Liver (tissue), 9 donors: Measurements from ENCODE around the gene CNTN1. TPM values are rescaled to one million over a fixed set of nuclear protein-coding genes. Genes with fewer than 3 reads are reported as not detected.

Experiments
- DNase-seq: peaks from one replicate; pipeline ENCODE4 v3.0.0-alpha.2; 2017; ENCODE audit warnings: low spot score
- H3K27ac ChIP-seq, 2 donors: one replicate each; pipeline ENCODE4 v1.7.0; 2013; ENCODE audit warnings: inconsistent platforms in 2 of 2, low read length in 2 of 2, control low read depth in 1 of 2, low read depth in 1 of 2, mild to moderate bottlenecking in 1 of 2
- H3K27me3 ChIP-seq, 4 donors: one replicate each; pipeline versions ENCODE4 v1.6.1 to v1.7.0; 2013; ENCODE audit warnings: low read length in 3 of 4, inconsistent platforms in 1 of 4, mild to moderate bottlenecking in 1 of 4, moderate library complexity in 1 of 4; ENCODE audit not compliant: control insufficient read depth in 4 of 4, insufficient read depth in 4 of 4
- H3K36me3 ChIP-seq, 4 donors: one replicate each; pipeline versions ENCODE4 v1.6.1 to v1.7.0; 2013; ENCODE audit warnings: low read length in 3 of 4, mild to moderate bottlenecking in 3 of 4, low read depth in 1 of 4, moderate library complexity in 1 of 4; ENCODE audit not compliant: control insufficient read depth in 4 of 4, insufficient read depth in 3 of 4
- H3K4me1 ChIP-seq, 4 donors: one replicate each; pipeline versions ENCODE4 v1.6.1 to v1.7.0; 2013; ENCODE audit warnings: low read length in 3 of 4, mild to moderate bottlenecking in 3 of 4, moderate library complexity in 1 of 4; ENCODE audit not compliant: control insufficient read depth in 4 of 4, insufficient read depth in 4 of 4
- H3K4me3 ChIP-seq, 3 donors: one replicate each; pipeline versions ENCODE4 v1.6.1 to v1.7.0; 2013; ENCODE audit warnings: low read length in 3 of 3, control low read depth in 1 of 3, low read depth in 1 of 3, mild to moderate bottlenecking in 1 of 3
- H3K9ac ChIP-seq, 2 donors: one replicate each; pipeline ENCODE4 v1.7.0; 2013; ENCODE audit warnings: low read length in 2 of 2, mild to moderate bottlenecking in 2 of 2, moderate library complexity in 2 of 2, control low read depth in 1 of 2, low read depth in 1 of 2
- H3K9me3 ChIP-seq, 4 donors: one replicate each; pipeline versions ENCODE4 v1.6.1 to v1.7.0; 2013; ENCODE audit warnings: low read length in 3 of 4; ENCODE audit not compliant: control insufficient read depth in 4 of 4
- CTCF ChIP-seq: fragments of 150-350 bp; IDR thresholded peaks from 2 replicates; pipeline ENCODE4 v1.5.1; 2017; ENCODE audit warnings: improper control_type of control experiment, low read depth, low read length; ENCODE audit not compliant: missing input control
- EGR1 ChIP-seq, 2 donors: IDR thresholded peaks; 2 replicates each; pipeline ENCODE4 v1.6.1; 2016 to 2018; ENCODE audit warnings: antibody characterized with exemption in 2 of 2, low read depth in 2 of 2
- FOXA1 ChIP-seq: IDR thresholded peaks from 2 replicates; pipeline ENCODE4 v1.6.1; 2016; ENCODE audit warnings: antibody characterized with exemption
- FOXA2 ChIP-seq: IDR thresholded peaks from 2 replicates; pipeline ENCODE4 v1.6.1; 2016; ENCODE audit warnings: antibody characterized with exemption
- GABPA ChIP-seq, 2 donors: IDR thresholded peaks in 1 of 2; conservative IDR thresholded peaks in 1 of 2; 2 replicates each; pipeline ENCODE4 v1.6.1; 2016; ENCODE audit warnings: antibody characterized with exemption in 2 of 2, mild to moderate bottlenecking in 1 of 2, moderate library complexity in 1 of 2
- HNF4A ChIP-seq, 2 donors: conservative IDR thresholded peaks; 2 replicates each; pipeline ENCODE4 v1.6.1; 2016; ENCODE audit warnings: antibody characterized with exemption in 2 of 2, mild to moderate bottlenecking in 2 of 2
- HNF4G ChIP-seq: IDR thresholded peaks from 2 replicates; pipeline ENCODE4 v1.6.1; 2016; ENCODE audit warnings: antibody characterized with exemption
- JUND ChIP-seq, 2 donors: IDR thresholded peaks; 2 replicates each; pipeline ENCODE4 v1.6.1; 2016; ENCODE audit warnings: antibody characterized with exemption in 2 of 2
- MAX ChIP-seq: IDR thresholded peaks from 2 replicates; pipeline ENCODE4 v1.6.1; 2016; ENCODE audit warnings: antibody characterized with exemption
- NR2F2 ChIP-seq: IDR thresholded peaks from 2 replicates; pipeline ENCODE4 v1.6.1; 2016; ENCODE audit warnings: antibody characterized with exemption
- RAD21 ChIP-seq, 2 donors: IDR thresholded peaks; 2 replicates each; pipeline ENCODE4 v1.6.1; 2016; ENCODE audit warnings: antibody characterized with exemption in 2 of 2, mild to moderate bottlenecking in 2 of 2
- REST ChIP-seq: IDR thresholded peaks from 2 replicates; pipeline ENCODE4 v1.6.1; 2016; ENCODE audit warnings: antibody characterized with exemption, mild to moderate bottlenecking
- RXRA ChIP-seq, 2 donors: IDR thresholded peaks; 2 replicates each; pipeline ENCODE4 v1.6.1; 2017 to 2018; ENCODE audit warnings: antibody characterized with exemption in 2 of 2, mild to moderate bottlenecking in 1 of 2
- TAF1 ChIP-seq: conservative IDR thresholded peaks from 2 replicates; pipeline ENCODE4 v1.6.1; 2016; ENCODE audit warnings: antibody characterized with exemption, mild to moderate bottlenecking
- YY1 ChIP-seq: IDR thresholded peaks from 2 replicates; pipeline ENCODE4 v1.6.1; 2016; ENCODE audit warnings: antibody characterized with exemption, mild to moderate bottlenecking
- WGBS: extraction: QIAGEN DNeasy Blood & Tissue Kit; methylation state at CpG from one replicate; pipeline ENCODE4 v1.1.7; 2013; 5-methylcytosine and 5-hydroxymethylcytosine counted together
- polyA plus RNA-seq, 2 donors: library from polyadenylated mRNA; stranded (reverse) in 1 of 2; unstranded in 1 of 2; fragments of 200-250 nt in 1 of 2; fragments of >200 nt in 1 of 2; fragmentation: Nextera tagmentation in 1 of 2; extraction: Ambion mirVana in 1 of 2; gene quantifications; one replicate each; pipeline versions ENCODE4 v1.2.1 to v1.2.3, GENCODE V29; 2013 to 2015
- total RNA-seq, 2 donors: library from RNA; depleted of rRNA; stranded (reverse); fragments of >200 nt; gene quantifications; one replicate each; pipeline ENCODE4 v1.2.3, GENCODE V29; 2014
- TF ChIP-seq, protein P1 (sequence below): IDR thresholded peaks from 2 replicates; pipeline ENCODE4 v1.6.1; 2016; ENCODE audit warnings: antibody characterized with exemption
- donor health status: healthy.
- donor health status: healthy.
- donor health status: healthy.
- donor health status: healthy.
- donor health status: healthy.

CNTN1 gene
- total and polyA plus RNA-seq, 4 donors = 0.03 to 1.2 (median 0.43) TPM

DNA sequence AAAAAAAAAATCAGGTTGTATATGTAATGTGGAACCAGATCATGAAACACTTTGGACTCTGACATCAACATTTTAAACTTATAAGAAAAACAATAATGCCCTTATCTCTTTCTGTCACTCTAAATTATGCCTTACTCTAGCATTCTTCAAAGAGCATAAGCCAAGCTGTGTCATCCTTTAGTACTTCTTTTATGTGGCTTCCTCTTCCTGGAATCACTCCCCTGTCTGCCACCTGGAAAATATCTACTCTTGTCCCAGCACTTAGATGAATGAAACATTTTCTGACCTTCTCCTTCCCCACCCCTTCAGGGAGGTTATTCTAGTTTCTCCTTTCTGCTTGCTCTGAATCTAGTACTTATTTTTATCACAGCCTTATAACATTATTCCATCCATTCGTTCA is 101.2 kb downstream of the CNTN1 start (continued):
- TF ChIP-seq FOXA2 (no peak), REST (no peak)

DNA sequence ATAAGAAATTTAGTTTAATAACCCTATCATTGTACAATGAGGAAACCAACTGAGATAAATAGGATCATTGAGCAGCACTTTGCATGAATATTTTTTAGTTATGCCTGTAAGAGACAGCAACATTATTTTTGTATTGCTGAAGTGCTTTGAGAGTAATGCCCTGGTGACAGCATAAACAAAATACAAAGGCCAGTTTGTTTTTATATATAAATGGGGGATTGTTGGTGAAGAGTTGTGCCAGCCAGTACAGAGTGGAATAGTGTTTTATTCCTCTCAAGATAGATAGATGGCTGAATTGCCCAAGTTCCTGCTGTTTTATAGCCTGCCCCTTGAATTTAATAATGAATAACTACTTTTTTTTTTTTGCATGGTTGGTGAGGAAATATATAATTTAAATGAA is 101.8 kb downstream of the CNTN1 start:
- DNase-seq = no peak
- Histone ChIP-seq H3K9ac (no peak overlapping the region), H3K9me3 (no peaks in the 10 kb centered on the region), H3K27ac (no peak overlapping the region), H3K4me3 (no peak overlapping the region), H3K4me1 (no peaks in the 10 kb centered on the region), H3K27me3 (peaks cover 0 to 2% (median 0%) of the 10 kb centered on the region in 4 donors), H3K36me3 (no peaks in the 10 kb centered on the region)
- TF ChIP-seq RAD21 (IDR thresholded peaks at IDR 0.05) (no peak), HNF4G (no peak), FOXA1 (no peak), JUND (IDR thresholded peaks at IDR 0.05) (no peak), MAX (no peak), NR2F2 (no peak), GABPA (IDR thresholded peaks at IDR 0.05 in 1 of 2, conservative IDR thresholded peaks at IDR 0.05 in 1 of 2) (no peak), TAF1 (no peak), REST (no peak), EGR1 (IDR thresholded peaks at IDR 0.05; ENCODE audit: low read depth in 2 of 2) (no peak), FOXA2 (no peak)
- TF ChIP-seq, protein P1, sequence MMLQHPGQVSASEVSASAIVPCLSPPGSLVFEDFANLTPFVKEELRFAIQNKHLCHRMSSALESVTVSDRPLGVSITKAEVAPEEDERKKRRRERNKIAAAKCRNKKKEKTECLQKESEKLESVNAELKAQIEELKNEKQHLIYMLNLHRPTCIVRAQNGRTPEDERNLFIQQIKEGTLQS = no peak

GRCh38 chr12:40801082-40801481 is 108.8 kb downstream of the CNTN1 start:
- DNase-seq = no peak
- Histone ChIP-seq H3K27ac (no peak overlapping the region), H3K4me1 (no peaks in the 10 kb centered on the region), H3K27me3 (no peaks in the 10 kb centered on the region), H3K9me3 (no peaks in the 10 kb centered on the region), H3K36me3 (no peaks in the 10 kb centered on the region), H3K9ac (no peak overlapping the region), H3K4me3 (no peak overlapping the region)
- 89% methylated on average over 2 of the region's 2 CpGs for WGBS
- TF ChIP-seq HNF4G = no peak
- no peak for TF ChIP-seq RAD21 (IDR thresholded peaks at IDR 0.05)
- no peak for TF ChIP-seq RXRA (IDR thresholded peaks at IDR 0.05)
- no peak for TF ChIP-seq YY1
- TF ChIP-seq EGR1 (IDR thresholded peaks at IDR 0.05; ENCODE audit: low read depth in 2 of 2) = no peak
- no peak for TF ChIP-seq REST
- no peak for TF ChIP-seq NR2F2
- no peak for TF ChIP-seq HNF4A (conservative IDR thresholded peaks at IDR 0.05)
- no peak for TF ChIP-seq FOXA2
- no peak for TF ChIP-seq MAX
- TF ChIP-seq CTCF = no peak
- TF ChIP-seq JUND (IDR thresholded peaks at IDR 0.05) = no peak
